A673 (cell line): ENCODE data around the gene MRPL38.

Experiments used
- EZH2 ChIP-seq: fragments of 200-600 bp; sonication (generic); IDR thresholded peaks from 2 replicates; pipeline ENCODE4 v1.6.1; 2017; ENCODE audit warnings: borderline replicate concordance, low read depth, mild to moderate bottlenecking, mixed read lengths, antibody characterized with exemption, low read length; ENCODE audit not compliant: poor library complexity, severe bottlenecking
- TF ChIP-seq, protein P1 (sequence below): fragments of 300-800, 200-600 bp; sonication (generic); conservative IDR thresholded peaks from 2 replicates; pipeline ENCODE4 v1.5.1; 2017; ENCODE audit warnings: low read depth, mild to moderate bottlenecking, antibody characterized with exemption, low read length, moderate library complexity, mixed read lengths

DNA sequence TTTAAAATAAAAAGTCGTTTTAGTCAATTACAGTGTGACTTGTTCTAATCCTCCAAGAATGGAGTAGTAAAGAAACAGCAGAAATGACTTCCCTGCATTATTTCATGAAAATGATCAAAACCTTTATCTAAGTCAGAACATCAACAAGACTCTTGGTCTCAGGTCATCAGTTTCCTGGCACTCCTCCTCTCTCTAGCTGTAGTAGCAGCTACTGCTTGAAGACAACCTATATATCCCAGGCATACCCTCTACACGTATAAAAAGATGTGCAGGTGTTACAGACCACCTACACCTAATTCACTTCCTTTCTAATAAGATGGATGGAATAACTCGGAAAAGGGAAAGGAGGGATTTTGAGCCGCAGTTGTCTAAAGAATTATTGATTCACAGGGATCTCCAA is 37.8 kb upstream of the MRPL38 start:
- TF ChIP-seq, protein P1, sequence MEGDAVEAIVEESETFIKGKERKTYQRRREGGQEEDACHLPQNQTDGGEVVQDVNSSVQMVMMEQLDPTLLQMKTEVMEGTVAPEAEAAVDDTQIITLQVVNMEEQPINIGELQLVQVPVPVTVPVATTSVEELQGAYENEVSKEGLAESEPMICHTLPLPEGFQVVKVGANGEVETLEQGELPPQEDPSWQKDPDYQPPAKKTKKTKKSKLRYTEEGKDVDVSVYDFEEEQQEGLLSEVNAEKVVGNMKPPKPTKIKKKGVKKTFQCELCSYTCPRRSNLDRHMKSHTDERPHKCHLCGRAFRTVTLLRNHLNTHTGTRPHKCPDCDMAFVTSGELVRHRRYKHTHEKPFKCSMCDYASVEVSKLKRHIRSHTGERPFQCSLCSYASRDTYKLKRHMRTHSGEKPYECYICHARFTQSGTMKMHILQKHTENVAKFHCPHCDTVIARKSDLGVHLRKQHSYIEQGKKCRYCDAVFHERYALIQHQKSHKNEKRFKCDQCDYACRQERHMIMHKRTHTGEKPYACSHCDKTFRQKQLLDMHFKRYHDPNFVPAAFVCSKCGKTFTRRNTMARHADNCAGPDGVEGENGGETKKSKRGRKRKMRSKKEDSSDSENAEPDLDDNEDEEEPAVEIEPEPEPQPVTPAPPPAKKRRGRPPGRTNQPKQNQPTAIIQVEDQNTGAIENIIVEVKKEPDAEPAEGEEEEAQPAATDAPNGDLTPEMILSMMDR = no peak
- TF ChIP-seq EZH2 = no peak
